Activated CD4-positive, alpha-beta T cell treated with anti-CD3 and anti-CD28 coated beads, Interleukin-2, amount 10 ng/mL, durations not matched to agents 7 days and 5 days (primary cell): Measurements from ENCODE around the gene MAPK1. TPM values are rescaled to one million over a fixed set of nuclear protein-coding genes. Genes with fewer than 3 reads are reported as not detected.
"Not testable (repeated sequence)": the region's sequence is repeated elsewhere in the genome, so short reads cannot be mapped to it uniquely, and the experiment has no call there.

Source experiments
- CTCF ChIA-PET: fragments of 350-600 bp; sonication (Branson Sonifier 250); formaldehyde crosslinking; loops from one replicate; lab custom pipeline; 2021; ENCODE audit warnings: antibody characterized with exemption; lab: Charles Lee
- POLR2A ChIA-PET: fragments of 350-600 bp; sonication (Branson Sonifier 250); formaldehyde crosslinking; loops from one replicate; lab custom pipeline; 2021; ENCODE audit warnings: antibody characterized with exemption; lab: Charles Lee
- DNase-seq: peaks from one replicate; pipeline ENCODE4 v3.0.0-alpha.2; 2020
- H3K27ac Mint-ChIP-seq: one replicate; pipeline ENCODE4 v1.8.0; 2021; ENCODE audit warnings: mild to moderate bottlenecking, moderate library complexity, mixed read lengths
- H3K27me3 Mint-ChIP-seq: one replicate; pipeline ENCODE4 v1.8.0; 2021; ENCODE audit warnings: mixed read lengths
- H3K36me3 Mint-ChIP-seq: one replicate; pipeline ENCODE4 v1.8.0; 2021; ENCODE audit warnings: low read depth, mixed read lengths
- H3K4me1 Mint-ChIP-seq: one replicate; pipeline ENCODE4 v1.8.0; 2021; ENCODE audit warnings: mixed read lengths
- H3K4me3 Mint-ChIP-seq: one replicate; pipeline ENCODE4 v1.8.0; 2021; ENCODE audit warnings: mild to moderate bottlenecking, moderate library complexity, mixed read lengths
- H3K9me3 Mint-ChIP-seq: one replicate; pipeline ENCODE4 v1.8.0; 2021; ENCODE audit warnings: mixed read lengths
- total RNA-seq, 2 experiments: library from RNA; stranded (reverse); gene quantifications; one replicate each; pipeline ENCODE4 v1.2.3, GENCODE V29; 2021

Gene MAPK1
- total RNA-seq, 2 experiments from 2014 or later, result 123 to 139 TPM

GRCh38 chr22:21802673-21803072 lies 64.8 kb downstream of the MAPK1 start:
- no peaks in the 10 kb centered on the region for H3K27me3 Mint-ChIP-seq
- no peaks in the 10 kb centered on the region for H3K9me3 Mint-ChIP-seq
- no peak overlapping the region for H3K4me3 Mint-ChIP-seq
- DNase-seq, result no peak
- peaks cover 66% of the 10 kb centered on the region for H3K36me3 Mint-ChIP-seq
- CTCF ChIA-PET, result interaction anchor here (0.6 kb wide), 1 partner anchor 31 kb away, joined by 4 read pairs; no protein-coding TSS in a partner anchor
- no peaks in the 10 kb centered on the region for H3K4me1 Mint-ChIP-seq
- POLR2A ChIA-PET, result no interaction called here
- H3K27ac Mint-ChIP-seq, result no peak overlapping the region

- POLR2A ChIA-PET, result no interaction called here
- no peaks in the 10 kb centered on the region for H3K9me3 Mint-ChIP-seq
- H3K27ac Mint-ChIP-seq, result no peak overlapping the region
- peaks cover 62% of the 10 kb centered on the region for H3K36me3 Mint-ChIP-seq
- no peaks in the 10 kb centered on the region for H3K4me1 Mint-ChIP-seq
- no peaks in the 10 kb centered on the region for H3K27me3 Mint-ChIP-seq
- no peak overlapping the region for H3K4me3 Mint-ChIP-seq
- DNase-seq, result no peak
- CTCF ChIA-PET, result interaction anchor here (0.6 to 0.7 kb wide), 2 partner anchors 31 to 68 kb away, joined by 3 to 4 read pairs; no protein-coding TSS in a partner anchor
Observed at GRCh38 chr22:21802056-21802455, 65.4 kb downstream of the MAPK1 start.

- DNase-seq, H3K4me1 Mint-ChIP-seq, H3K27me3 Mint-ChIP-seq, POLR2A ChIA-PET, H3K27ac Mint-ChIP-seq, H3K9me3 Mint-ChIP-seq, CTCF ChIA-PET, H3K4me3 Mint-ChIP-seq: not testable (repeated sequence)
- peaks cover 56% of the 10 kb centered on the region for H3K36me3 Mint-ChIP-seq
Observed at GRCh38 chr22:21801304-21801644, 66.2 kb downstream of the MAPK1 start.

- Mint-ChIP-seq H3K27ac (no peak overlapping the region), H3K36me3 (peaks cover 53% of the 10 kb centered on the region), H3K9me3 (no peaks in the 10 kb centered on the region), H3K27me3 (no peaks in the 10 kb centered on the region), H3K4me3 (no peak overlapping the region), H3K4me1 (no peaks in the 10 kb centered on the region)
- no peak for DNase-seq
- ChIA-PET CTCF (interaction anchor here (0.9 to 1.0 kb wide), 2 partner anchors 10 kb away, joined by 4 read pairs; no protein-coding TSS in a partner anchor), POLR2A (no interaction called here)
Observed at GRCh38 chr22:21800552-21801303, 66.7 kb downstream of the MAPK1 start.

GRCh38 chr22:21797444-21798221 lies 69.8 kb downstream of the MAPK1 start:
- Mint-ChIP-seq H3K27ac (no peak overlapping the region), H3K4me1 (no peaks in the 10 kb centered on the region), H3K27me3 (no peaks in the 10 kb centered on the region), H3K36me3 (peaks cover 35% of the 10 kb centered on the region), H3K4me3 (no peak overlapping the region), H3K9me3 (no peaks in the 10 kb centered on the region)
- ChIA-PET POLR2A (no interaction called here), CTCF (no interaction called here)
- DNase-seq, result no peak

GRCh38 chr22:21796863-21797262 lies 70.6 kb downstream of the MAPK1 start:
- H3K27ac Mint-ChIP-seq, result no peak overlapping the region
- POLR2A ChIA-PET, result no interaction called here
- H3K4me3 Mint-ChIP-seq, result no peak overlapping the region
- no peak for DNase-seq
- H3K9me3 Mint-ChIP-seq, result no peaks in the 10 kb centered on the region
- CTCF ChIA-PET, result no interaction called here
- H3K27me3 Mint-ChIP-seq, result no peaks in the 10 kb centered on the region
- peaks cover 32% of the 10 kb centered on the region for H3K36me3 Mint-ChIP-seq
- H3K4me1 Mint-ChIP-seq, result peaks cover 4% of the 10 kb centered on the region

GRCh38 chr22:21796231-21796630 lies 71.2 kb downstream of the MAPK1 start:
- ChIA-PET CTCF (no interaction called here), POLR2A (no interaction called here)
- Mint-ChIP-seq H3K36me3 (peaks cover 32% of the 10 kb centered on the region), H3K9me3 (no peaks in the 10 kb centered on the region), H3K27me3 (no peaks in the 10 kb centered on the region), H3K4me1 (peaks cover 9% of the 10 kb centered on the region), H3K4me3 (no peak overlapping the region), H3K27ac (no peak overlapping the region)
- DNase-seq, result no peak

GRCh38 chr22:21793716-21794115 lies 73.7 kb downstream of the MAPK1 start:
- CTCF ChIA-PET, DNase-seq, H3K9me3 Mint-ChIP-seq, H3K27me3 Mint-ChIP-seq, H3K4me1 Mint-ChIP-seq, POLR2A ChIA-PET, H3K4me3 Mint-ChIP-seq, H3K27ac Mint-ChIP-seq: not testable (repeated sequence)
- H3K36me3 Mint-ChIP-seq, result peaks cover 21% of the 10 kb centered on the region

- H3K27me3 Mint-ChIP-seq, result no peaks in the 10 kb centered on the region
- H3K9me3 Mint-ChIP-seq, result no peaks in the 10 kb centered on the region
- peaks cover 11% of the 10 kb centered on the region for H3K4me1 Mint-ChIP-seq
- no peak for DNase-seq
- H3K36me3 Mint-ChIP-seq, result peaks cover 28% of the 10 kb centered on the region
- H3K27ac Mint-ChIP-seq, result no peak overlapping the region
- ChIA-PET CTCF (no interaction called here), POLR2A (no interaction called here)
- H3K4me3 Mint-ChIP-seq, result no peak overlapping the region
Observed at GRCh38 chr22:21791635-21792625, 75.5 kb downstream of the MAPK1 start.

GRCh38 chr22:21790849-21791610 lies 76.4 kb downstream of the MAPK1 start:
- H3K4me3 Mint-ChIP-seq, H3K9me3 Mint-ChIP-seq, H3K27ac Mint-ChIP-seq, H3K27me3 Mint-ChIP-seq, POLR2A ChIA-PET, DNase-seq: not testable (repeated sequence)
- CTCF ChIA-PET, result interaction anchor here (1.0 kb wide), 2 partner anchors 10 to 26 kb away, joined by 3 to 4 read pairs; no protein-coding TSS in a partner anchor
- H3K4me1 Mint-ChIP-seq, result peaks cover 12% of the 10 kb centered on the region
- H3K36me3 Mint-ChIP-seq, result peaks cover 25% of the 10 kb centered on the region

- no peak for DNase-seq
- ChIA-PET CTCF (interaction anchor here (1.0 kb wide), 2 partner anchors 10 to 27 kb away, joined by 3 to 4 read pairs; no protein-coding TSS in a partner anchor), POLR2A (no interaction called here)
- no peaks in the 10 kb centered on the region for H3K9me3 Mint-ChIP-seq
- no peaks in the 10 kb centered on the region for H3K27me3 Mint-ChIP-seq
- H3K4me1 Mint-ChIP-seq, result peaks cover 13% of the 10 kb centered on the region
- H3K36me3 Mint-ChIP-seq, result peaks cover 29% of the 10 kb centered on the region
- no peak overlapping the region for H3K4me3 Mint-ChIP-seq
- no peak overlapping the region for H3K27ac Mint-ChIP-seq
Observed at GRCh38 chr22:21790359-21790758, 77.1 kb downstream of the MAPK1 start.

GRCh38 chr22:21787565-21787964 lies 79.9 kb downstream of the MAPK1 start:
- H3K27me3 Mint-ChIP-seq, H3K4me3 Mint-ChIP-seq, CTCF ChIA-PET, H3K9me3 Mint-ChIP-seq, POLR2A ChIA-PET, DNase-seq, H3K27ac Mint-ChIP-seq: not testable (repeated sequence)
- Mint-ChIP-seq H3K4me1 (peaks cover 13% of the 10 kb centered on the region), H3K36me3 (peaks cover 37% of the 10 kb centered on the region)
